Stimulated activated CD8-positive, alpha-beta memory T cell treated with anti-CD3 and anti-CD28 coated beads, Interleukin-7, amount 100 ng/mL, for 24 hours (primary cell): ENCODE data around the gene TBC1D1.
A peak's percentile ranks its signal among the peaks of the same experiment; 100 is the strongest.

Experiments
- DNase-seq: peaks from one replicate; pipeline ENCODE4 v3.0.0-alpha.2; 2020; ENCODE audit warnings: low read depth

TBC1D1 gene

DNA sequence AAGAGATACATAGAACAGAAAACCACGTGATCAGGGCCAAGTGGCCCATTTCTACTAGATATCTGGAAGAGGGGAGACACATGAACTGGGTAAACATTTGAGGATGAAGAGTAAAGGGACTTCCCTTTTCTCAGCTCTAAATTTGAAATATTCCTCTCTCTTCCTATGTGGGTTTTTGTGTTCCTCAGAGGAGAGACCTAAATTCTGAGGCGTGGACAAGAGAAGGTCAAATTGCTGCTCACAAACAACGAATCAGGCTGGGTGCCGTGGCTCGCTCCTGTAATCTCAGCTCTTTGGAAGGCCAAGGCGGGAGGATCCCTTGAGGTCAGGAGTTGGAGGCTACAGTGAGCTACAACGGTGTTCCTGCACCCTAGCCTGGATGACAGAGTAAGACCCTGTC lies 285.3 kb downstream of the TBC1D1 start:
- no peak for DNase-seq

DNA sequence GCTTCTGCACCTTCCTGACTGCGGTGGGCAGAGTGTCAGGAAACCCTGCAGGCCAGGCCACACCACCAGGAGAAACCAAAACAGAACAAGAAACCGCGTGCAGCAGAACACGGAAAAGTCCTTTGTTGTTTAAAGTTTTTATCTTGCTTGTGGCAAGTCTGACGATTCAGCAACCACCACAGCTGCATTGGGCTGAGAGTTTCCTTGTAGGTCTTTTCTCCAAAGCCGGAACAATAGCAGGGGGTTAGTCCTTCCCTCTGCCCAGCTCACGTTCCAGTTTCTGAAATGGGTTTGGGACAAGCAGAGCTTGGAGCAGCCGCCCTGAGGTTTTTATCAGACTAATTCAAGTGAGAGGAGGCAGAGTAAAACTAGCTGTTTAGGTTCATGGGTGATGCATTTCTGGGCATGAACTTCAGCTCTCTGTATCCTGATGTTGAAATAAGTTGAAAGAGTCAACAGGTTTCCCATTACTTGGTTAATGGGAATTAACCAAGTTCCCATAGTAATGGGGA lies 286.2 kb downstream of the TBC1D1 start:
- peak; percentile 25 for DNase-seq

DNA sequence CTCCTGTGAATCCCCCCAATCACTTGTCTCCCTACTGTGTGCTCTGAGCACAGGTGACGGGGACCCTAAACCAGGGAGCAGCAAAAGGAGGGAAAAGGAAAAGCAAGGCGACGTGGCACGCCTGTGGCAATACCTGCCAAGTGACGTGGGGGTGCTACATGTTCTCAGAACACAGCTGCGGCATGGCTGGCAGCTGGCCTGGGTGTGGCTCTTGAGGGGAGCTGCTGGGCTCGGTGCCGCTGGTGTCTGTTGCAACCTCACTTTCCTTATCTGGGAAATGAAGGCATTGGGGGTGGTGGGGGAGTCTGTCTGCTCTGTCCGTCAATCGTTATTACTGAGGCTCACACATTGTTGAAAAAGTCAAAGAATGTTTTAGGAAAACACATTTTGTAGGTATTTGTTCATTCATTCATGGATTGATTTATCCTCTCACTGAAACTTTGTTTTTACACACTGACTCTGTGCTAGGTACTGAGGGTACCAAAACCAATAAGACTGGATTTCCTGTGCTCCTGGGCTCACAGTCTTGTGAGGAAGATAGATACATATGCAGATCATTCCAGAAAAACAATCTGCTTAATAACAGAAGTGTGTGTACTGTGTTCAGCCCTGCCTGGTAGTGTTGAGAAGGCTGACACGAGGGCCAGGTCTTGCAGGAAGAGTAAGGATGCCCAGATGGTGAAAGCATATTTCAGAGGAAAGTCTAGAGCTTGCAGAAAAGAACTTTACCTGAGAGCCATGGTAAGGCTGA lies 286.9 kb downstream of the TBC1D1 start:
- no peak for DNase-seq

DNA sequence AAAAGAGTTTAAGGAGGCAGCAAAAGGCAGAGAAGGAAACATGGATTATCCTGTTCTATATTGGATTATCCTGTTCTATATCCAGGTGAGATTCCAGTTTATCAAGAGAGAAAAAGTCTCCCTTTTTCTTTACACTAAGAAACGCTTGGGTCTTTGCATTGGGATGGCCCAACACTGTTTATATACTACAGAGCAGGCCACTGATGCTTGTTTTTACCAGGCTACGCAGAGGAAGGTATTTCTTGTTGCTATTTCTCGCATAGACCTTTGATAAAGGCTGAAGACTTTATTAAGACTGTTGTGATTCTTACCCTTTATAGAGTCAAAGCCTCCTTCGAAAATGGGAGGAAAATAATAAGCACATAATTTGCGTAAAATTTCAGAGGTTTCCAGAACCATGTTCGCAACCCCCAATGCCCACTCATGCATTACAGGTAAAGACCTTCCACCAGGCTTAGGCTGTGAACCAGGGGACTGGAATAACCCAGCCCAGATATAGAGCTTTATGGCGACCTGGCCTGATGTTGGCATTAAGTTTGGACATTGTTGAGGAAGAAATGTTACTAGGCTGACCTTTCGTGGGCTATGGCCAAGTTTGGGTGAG lies 287.6 kb downstream of the TBC1D1 start:
- DNase-seq = no peak

DNA sequence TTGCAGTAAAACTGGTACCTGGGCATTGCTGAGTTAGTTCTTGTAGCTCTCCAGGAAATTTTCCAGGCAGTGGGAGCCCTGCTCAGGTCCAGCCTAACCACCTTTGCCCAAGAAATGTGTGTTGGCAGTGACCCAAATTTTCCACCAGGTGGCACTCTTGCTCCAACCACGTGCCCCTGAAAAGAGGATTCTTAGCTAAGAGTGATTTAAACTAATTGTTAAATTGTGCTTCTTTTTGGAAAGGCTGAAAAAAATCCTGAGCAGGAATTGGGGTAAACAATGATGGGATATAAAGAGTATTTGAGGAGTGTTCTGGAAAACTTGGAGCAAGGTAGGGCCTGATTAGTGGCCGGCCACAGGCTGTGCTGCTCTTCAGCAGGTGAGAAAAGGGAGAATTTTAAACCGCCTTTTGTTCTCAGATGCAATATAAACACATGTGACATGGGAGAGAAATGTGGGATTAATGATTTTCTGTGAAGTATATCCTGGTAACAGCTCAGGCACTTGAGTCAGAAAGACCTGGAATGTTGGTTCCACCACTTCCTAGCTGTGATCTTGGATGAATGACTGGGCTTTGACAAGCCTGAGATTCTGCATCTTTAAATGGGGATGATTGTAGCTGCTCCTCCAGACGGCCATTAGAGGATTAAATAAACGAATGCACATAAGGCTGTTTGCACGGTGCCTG lies 288.9 kb downstream of the TBC1D1 start:
- peak; percentile 56 for DNase-seq

DNA sequence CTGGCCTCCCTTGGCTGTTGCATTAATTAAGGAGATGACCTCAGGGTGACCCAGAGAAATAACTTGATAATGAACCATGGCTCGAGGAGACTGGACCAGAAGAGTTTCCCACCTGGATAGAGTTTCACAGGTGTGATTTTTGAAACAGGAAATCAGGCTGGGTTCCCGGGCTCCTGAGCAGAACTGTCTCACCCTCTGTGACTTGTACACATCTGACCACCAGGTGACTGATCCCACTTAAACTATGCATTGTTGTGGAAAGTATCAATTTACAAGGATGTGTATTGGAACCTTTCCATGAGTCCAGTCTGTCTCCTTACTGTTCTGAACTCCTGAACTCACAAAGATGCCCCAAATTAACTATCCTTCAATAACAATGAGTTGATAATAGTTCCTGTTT lies 289.6 kb downstream of the TBC1D1 start:
- DNase-seq = no peak

DNA sequence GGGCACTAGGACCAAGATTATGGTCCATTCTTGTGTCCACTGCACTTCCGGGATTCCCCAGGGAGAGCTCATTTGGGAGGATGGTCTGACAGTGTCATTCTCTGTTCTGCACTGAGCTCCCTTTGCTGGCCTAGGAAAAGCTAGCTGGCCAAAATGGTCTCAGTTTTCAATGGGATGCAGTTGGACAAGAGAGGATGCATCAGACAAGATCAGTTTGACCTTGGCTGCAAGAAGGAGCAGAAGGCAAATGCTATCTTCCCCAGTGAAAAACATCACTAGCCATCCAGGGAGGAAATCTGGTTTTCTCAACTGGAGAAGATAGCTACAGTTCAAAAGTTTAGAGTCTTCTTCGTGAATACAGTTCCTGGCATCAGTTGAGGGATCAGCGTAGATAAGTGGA lies 290.4 kb downstream of the TBC1D1 start:
- no peak for DNase-seq

DNA sequence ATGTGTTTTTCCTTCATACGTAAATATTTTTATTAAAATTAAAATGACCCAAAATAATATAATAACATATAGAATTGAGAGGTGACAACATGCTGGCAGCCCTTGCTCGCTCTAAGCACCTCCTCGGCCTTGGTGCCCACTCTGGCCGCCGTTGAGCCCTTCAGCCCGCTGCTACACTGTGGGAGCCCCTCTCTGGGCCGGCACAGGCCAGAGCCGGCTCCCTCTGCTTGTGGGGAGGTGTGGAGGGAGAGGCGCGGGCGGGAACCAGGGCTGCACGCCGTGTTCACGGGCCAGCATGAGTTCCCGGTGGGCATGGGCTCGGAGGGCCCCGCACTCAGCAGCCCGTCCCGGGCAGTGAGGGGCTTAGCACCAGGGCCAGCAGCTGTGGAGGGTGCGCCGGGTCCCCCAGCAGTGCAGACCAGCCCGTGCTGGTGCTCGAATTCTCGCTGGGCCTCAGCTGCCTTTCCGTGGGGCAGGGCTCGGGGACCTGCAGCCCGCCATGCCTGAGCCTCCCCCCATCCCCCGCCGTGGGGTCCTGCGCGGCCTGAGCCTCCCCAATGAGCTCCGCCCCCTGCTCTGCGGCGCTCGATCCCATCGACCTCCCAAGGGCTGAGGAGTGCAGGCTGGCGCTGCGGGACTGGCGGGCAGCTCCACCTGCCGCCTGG lies 291.6 kb downstream of the TBC1D1 start:
- DNase-seq = no peak

DNA sequence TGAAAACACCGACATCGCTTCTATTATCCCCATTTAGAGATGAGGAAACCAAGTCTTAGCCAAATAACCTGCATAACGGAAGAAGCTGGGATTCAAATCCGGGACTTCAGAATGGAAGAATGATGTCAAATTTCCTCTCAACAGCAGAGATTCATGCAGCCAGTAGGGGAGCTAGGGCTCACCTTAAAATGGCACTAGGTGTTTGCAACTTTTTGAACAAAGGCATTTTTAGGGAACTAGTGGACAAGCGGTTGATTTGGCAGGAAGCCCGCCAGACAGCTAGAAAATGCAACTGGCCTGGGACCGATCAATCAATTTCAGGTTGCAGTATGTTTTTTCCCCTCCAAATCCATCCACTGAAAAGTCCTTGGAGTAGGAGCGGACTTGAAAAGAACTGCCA lies 293.5 kb downstream of the TBC1D1 start:
- no peak for DNase-seq

DNA sequence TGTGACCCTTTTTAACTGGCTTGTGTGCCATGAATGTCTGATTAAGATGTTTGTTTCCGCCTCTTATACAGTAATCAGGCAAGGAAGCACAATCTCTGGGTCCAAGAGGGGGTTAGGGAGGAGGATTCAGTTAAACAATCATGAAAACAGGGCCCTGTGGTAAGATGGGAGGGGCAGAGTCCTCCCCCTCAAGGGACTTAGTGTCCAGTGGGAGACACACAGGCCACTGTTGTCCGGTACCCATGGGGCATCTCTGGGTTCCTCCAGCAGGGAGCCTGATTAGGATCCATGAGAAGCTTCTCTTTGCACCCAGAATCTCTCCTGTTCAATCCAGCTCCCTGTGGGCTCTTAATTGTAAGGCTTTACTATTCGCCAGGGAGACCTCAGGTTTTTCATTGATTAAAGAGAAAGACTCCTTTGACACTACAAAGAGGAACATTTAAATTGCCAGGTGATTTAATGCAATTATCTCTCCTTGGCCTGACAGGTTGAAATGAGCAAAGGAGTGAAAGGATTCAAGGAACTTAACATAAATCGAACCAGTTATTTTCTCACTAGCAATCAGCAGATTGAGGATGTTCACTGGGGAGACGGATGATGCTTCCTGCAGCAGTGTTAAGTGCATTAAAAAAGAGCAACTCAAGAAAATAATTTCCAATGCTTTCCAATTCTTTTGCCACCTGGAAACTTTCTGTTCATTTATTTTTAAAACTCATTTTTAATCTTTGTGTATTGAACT lies 294.7 kb downstream of the TBC1D1 start:
- DNase-seq = no peak

DNA sequence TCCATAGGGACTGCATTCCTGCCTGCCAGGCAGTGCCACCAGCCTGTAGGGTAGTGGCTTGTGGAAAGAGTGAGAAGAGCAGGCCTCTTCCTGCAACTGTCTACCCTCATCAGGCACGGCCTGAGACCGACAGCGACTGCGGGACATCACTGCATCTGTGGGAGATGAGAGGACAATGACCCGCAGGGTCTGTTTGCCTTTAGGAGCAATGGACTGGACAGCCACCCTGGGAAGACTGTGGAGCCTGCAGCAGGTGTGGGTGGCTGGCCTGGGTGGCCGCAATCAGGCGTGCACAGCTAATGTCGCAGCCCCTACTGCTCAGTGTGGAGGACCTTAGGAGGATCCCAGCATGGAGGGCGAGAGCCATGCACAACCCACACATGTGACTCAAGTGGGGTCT lies 297.3 kb downstream of the TBC1D1 start:
- no peak for DNase-seq

DNA sequence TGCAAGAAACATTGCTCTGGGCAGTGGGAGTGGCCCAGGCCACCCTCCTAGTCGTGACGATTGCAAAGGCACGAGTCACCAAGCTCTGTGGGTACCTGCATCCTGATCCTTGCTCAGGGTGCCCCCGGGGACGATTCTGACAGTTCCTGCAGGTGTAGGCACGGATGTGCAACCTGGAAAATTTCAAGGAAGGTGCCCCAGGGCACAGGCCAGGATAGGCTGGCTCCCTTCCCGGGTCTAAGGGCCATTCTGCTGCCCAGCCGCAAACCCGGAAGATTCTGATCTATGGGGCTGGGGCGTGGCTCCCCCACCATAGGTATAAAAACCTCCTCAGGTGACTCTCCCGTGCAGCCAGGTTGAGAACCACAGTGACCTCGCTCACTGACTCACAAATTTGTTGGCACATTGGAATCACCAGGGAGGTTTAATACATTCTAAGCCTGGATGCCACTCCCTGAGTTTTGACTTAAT lies 297.8 kb downstream of the TBC1D1 start:
- DNase-seq = no peak
